Measurements from ENCODE around the gene AP5M1.
"Not testable (repeated sequence)": the region's sequence is repeated elsewhere in the genome, so short reads cannot be mapped to it uniquely, and the experiment has no call there.

Gene AP5M1

GRCh38 chr14:57268161-57269069 is at the start of gene AP5M1, which contains the start of gene EXOC5:
Gene AP5M1, plus strand, starts transcription at chr14:57268971. Its CDS starts 344 bp downstream, at chr14:57269315.
Gene EXOC5, minus strand, starts transcription at chr14:57268905. Its CDS starts 257 bp downstream, at chr14:57268648.
- peak; percentile 96 for FAIRE-seq

GRCh38 chr14:57221931-57222330 is 46.8 kb upstream of the AP5M1 start:
- FAIRE-seq, result no peak

DNA sequence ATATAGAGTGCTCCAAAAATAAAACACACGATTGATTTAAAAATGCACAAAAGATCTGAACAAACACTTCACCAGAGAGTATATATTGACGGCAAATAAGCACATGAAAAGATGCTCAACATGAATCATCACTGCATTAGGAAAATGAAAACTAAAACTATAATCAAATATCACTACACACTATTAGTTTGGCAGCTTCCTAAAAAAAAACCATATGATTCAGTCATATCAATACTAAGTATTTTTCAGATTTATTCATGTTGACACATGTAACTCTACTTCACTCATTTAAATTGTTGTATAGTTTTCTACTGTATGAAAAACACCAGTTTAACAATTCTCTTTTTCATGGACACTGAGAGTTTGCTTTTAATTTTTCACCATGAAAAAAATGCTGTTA is 41.7 kb upstream of the AP5M1 start:
- FAIRE-seq, result peak; percentile 11

DNA sequence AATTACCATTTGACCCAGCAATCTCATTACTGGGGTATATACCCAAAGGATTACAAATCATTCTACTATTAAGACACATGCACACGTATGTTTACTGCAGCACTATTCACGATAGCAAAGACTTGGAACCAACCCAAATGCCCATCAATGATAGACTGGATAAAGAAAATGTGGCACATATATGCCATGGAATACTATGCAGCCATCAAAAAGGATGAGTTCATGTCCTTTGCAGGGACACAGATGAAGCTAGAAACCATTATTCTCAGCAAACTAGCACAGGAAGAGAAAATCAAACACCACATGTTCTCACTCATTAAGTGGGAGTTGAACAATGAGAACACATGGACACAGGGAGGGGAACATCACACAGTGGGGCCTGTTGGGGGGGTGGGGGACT is 40.5 kb upstream of the AP5M1 start:
- not testable (repeated sequence) for FAIRE-seq

DNA sequence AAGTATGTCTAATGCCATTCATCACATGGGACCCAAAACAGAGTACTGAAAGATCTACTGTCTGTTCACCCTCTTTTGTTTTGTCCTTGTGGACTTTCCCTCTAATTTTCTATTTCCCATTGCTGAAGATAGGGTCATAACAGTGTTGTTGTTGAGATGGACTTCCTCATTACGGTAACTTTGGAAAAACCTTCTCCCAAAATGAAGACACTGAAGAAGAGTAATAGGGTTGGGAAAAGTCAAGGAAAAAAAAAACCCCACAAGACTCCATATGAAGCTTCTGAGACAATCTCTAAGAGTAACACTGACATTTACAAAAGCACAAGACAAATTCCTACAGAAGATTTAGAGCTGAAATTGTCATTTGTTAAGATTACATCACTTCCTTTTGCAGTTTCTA is 36.8 kb upstream of the AP5M1 start:
- no peak for FAIRE-seq

- FAIRE-seq, result not testable (repeated sequence)
Observed at GRCh38 chr14:57240115-57240514, 28.7 kb upstream of the AP5M1 start.

DNA sequence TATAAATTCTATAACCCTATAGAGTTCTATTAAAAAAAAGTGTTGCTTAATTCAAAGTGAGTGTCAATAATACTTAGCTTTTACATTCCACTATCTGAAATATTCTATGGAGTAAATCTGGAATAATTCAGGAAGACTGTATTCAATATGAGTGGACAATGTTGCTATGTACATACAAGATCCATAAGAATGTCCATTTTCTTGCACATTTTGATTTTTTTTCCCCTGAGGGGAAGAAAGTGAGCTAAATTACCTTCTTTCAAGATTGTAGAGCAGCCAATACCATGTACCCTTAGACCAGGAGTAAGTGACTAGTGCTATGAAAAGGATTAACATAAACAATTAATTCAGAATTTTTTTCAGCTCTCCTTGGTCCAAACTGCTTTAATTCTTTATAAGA is 25.5 kb upstream of the AP5M1 start:
- no peak for FAIRE-seq

- FAIRE-seq, result no peak
Observed at GRCh38 chr14:57244106-57244505, 24.7 kb upstream of the AP5M1 start.

GRCh38 chr14:57245941-57246340 is 22.8 kb upstream of the AP5M1 start:
- FAIRE-seq, result peak; percentile 84

- FAIRE-seq, result peak; percentile 61
Observed at GRCh38 chr14:57246933-57247657, 21.7 kb upstream of the AP5M1 start.

GRCh38 chr14:57254884-57255283 is 13.9 kb upstream of the AP5M1 start:
- no peak for FAIRE-seq

DNA sequence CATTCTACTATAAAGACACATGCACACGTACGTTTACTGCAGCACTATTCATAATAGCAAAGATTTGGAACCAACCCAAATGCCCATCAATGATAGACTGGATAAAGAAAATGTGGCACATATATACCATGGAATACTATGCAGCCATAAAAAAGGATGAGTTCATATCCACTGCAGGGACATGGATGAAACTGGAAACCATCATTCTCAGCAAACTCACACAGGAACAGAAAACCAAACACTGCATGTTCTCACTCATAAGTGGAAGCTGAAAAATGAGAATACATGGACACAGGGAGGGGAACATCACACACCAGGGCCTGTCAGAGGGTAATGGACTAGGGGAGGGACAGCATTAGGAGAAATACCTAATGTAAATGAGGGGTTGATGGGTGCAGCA is 10.6 kb upstream of the AP5M1 start:
- not testable (repeated sequence) for FAIRE-seq

GRCh38 chr14:57259672-57260071 is 9.1 kb upstream of the AP5M1 start:
- FAIRE-seq, result no peak

DNA sequence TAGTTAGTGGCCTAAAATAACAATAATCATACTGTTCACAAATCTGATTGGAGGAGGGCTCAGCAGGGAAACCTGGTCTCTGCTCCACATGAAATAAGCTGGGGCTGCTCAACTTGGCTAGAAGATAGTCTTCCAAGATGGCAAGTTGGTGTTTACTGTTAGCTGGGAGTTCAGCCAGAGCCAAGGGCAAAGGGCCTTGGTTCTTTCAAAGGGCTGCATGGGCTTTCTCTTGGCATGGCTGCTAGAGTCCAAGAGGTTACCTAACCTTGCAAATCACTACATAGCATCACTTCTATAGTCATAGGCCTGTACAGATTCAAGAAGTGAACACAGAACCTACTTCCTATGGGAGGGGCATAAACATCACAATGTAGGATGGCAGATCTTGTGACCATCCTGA is 7.2 kb upstream of the AP5M1 start:
- no peak for FAIRE-seq

- FAIRE-seq, result no peak
Observed at GRCh38 chr14:57262117-57262516, 6.7 kb upstream of the AP5M1 start.

DNA sequence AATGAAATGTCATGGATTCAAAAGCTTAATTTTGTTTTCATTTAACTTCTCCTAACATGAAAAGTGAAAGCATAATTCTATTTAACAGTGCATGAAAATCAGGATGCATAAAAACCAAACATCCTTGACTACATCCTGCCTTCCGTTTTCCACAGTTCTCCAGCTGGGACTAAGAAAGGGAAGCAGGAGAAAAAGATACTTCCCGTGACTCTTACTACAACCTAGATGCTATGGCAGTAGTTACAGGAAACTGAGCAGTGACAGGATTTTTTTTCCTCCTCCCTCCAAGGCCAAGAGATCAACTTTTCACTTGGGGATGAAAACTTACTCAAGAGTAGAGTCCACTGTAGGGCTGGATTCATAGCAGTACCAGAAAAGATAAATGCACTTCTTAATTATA is 2.7 kb upstream of the AP5M1 start:
- FAIRE-seq, result no peak

- FAIRE-seq, result no peak
Observed at GRCh38 chr14:57273236-57273635, 4.5 kb downstream of the AP5M1 start.

GRCh38 chr14:57274551-57274950 is 5.8 kb downstream of the AP5M1 start:
- FAIRE-seq, result no peak

DNA sequence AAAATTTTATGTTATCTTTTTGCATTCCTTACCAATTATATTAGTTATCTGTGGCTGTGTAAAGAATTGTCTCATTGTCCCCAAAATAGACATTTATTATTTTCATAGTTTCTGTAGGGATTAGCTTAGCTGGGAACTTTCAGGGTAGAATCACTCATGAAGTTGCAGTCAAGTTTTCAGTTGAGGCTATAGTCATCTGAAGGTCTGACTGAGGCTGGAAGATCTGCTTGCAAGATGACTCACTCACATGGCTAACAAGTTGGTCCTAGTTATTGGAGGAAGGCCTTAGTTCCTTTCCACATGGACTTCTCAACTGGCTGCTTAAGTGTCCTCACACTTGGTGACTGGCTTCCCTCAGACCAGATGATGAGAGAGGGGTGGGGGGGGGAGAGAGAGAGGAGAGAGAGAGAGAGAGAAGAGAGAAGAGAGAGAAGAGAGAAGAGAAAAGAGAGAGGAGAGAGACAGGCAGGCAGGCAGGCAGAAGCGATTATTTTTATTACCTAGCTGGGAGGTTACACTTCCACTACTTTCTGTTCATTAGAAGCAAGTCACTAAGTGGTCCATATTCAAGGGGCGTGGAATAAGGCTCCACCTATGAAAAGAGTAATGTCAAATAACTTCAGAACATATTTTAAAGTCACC is 6.4 kb downstream of the AP5M1 start:
- no peak for FAIRE-seq

DNA sequence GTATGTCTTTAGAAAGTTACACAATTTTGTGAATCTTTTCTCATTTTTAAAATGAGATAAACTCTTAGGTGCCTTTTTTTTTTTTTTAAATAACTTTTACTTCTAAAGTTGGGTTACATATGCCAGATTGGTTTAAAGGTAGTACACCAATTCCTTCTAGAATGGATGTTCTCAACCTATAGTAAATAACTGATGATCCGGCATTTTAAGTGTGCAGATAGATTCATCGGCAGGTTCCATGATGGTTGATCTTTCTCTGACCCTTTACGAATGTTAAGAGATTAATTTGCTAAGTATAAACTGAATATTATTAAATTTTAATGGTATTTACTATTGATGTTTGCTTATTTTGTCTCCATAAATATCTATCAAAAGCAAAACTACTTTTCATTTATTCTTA is 8.3 kb downstream of the AP5M1 start:
- peak; percentile 59 for FAIRE-seq

DNA sequence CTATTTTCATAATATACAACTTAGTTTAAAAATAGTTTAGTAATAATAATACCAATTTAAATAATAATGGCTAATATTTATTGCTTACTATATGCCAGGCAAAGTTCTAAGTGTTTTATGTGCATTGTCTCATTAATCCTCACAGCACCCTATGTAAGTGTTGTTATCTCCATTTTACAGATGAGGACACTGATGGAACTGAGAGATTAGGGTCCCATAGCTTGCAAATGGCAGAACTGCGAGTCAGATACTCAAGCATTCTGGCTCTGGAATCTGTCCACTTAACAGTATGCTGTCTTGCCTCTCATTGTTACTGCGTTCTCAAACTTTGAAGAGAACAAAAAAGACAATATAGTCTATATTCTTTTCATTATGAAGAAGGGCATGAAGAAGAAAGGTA is 19.0 kb downstream of the AP5M1 start:
- no peak for FAIRE-seq

GRCh38 chr14:57290751-57291150 is 22.0 kb downstream of the AP5M1 start:
- FAIRE-seq, result no peak

Measured in G401.6 (cell line).